HCT116 (cell line): ENCODE results near the gene PPP1R13L. TPM values are rescaled to one million over a fixed set of nuclear protein-coding genes. Genes with fewer than 3 reads are reported as not detected.

ENCODE experiments used
- ATAC-seq: fragments of 200-7000 bp; cut with Tn5 transposase; 2 replicates; pipeline ENCODE4 v1.9.1; 2020; ENCODE audit warnings: mild to moderate bottlenecking, moderate library complexity
- BruUV-seq: library from RNA; stranded (reverse); fragments of 400-500 nt; replicated peaks from 2 replicates; lab custom pipeline; 2021; lab: Mats Ljungman, UMichigan
- CTCF ChIA-PET: fragments of 300-600 bp; sonication (Branson Sonifier 250); formaldehyde crosslinking; loops from one replicate; lab custom pipeline; 2021; ENCODE audit warnings: antibody characterized with exemption; lab: Charles Lee
- POLR2A ChIA-PET: fragments of 300-600, 350-600 bp; sonication (Branson Sonifier 250); formaldehyde crosslinking; loops from one replicate; lab custom pipeline; 2021; ENCODE audit warnings: antibody characterized with exemption; lab: Charles Lee
- RAD21 ChIA-PET, 2 experiments: fragments of 300-600 bp; sonication (Branson Sonifier 250); formaldehyde crosslinking; loops; one replicate each; lab custom pipeline; 2023; ENCODE audit warnings: low total read pairs in 2 of 2; ENCODE audit not compliant: uncharacterized antibody in 2 of 2, unreplicated experiment in 2 of 2, low non-redundant PET in 1 of 2; lab: Charles Lee
- DNase-seq: peaks from one replicate; pipeline ENCODE4 v3.0.0-alpha.2; 2010; ENCODE audit warnings: low read depth, low spot score
- H2AFZ ChIP-seq: fragments of 200-600 bp; shearing (Covaris generic), sonication (generic); 2 replicates; pipeline ENCODE4 v1.6.1; 2017; ENCODE audit warnings: low read depth, mixed run types, mixed read lengths, antibody characterized with exemption, low read length; ENCODE audit not compliant: poor library complexity, severe bottlenecking
- H3K27ac ChIP-seq: 2 replicates; pipeline ENCODE4 v1.5.1; 2012; ENCODE audit warnings: low read depth, low read length
- H3K27me3 ChIP-seq: fragments of 200-600 bp; sonication (generic); 2 replicates; pipeline ENCODE4 v1.6.1; 2016; ENCODE audit warnings: mixed run types, low read length, mixed read lengths; ENCODE audit not compliant: insufficient read depth
- H3K36me3 ChIP-seq, 2 experiments: fragments of 200-500 bp in 1 of 2; fragments of 200-600 bp in 1 of 2; sonication (Bioruptor generic) in 1 of 2; sonication (generic) in 1 of 2; 2 replicates each; pipeline versions ENCODE4 v1.5.1 to v1.6.1; 2014 to 2016; ENCODE audit warnings: low read length in 2 of 2, inconsistent platforms in 1 of 2, mixed read lengths in 1 of 2, mixed run types in 1 of 2; ENCODE audit not compliant: insufficient read depth in 2 of 2, control insufficient read depth in 1 of 2
- H3K4me1 ChIP-seq, 2 experiments: fragments of 200-600 bp in 1 of 2; sonication (generic) in 1 of 2; 2 replicates each; pipeline versions ENCODE4 v1.5.1 to v1.6.1; 2012 to 2017; ENCODE audit warnings: low read length in 2 of 2, inconsistent platforms in 1 of 2, mild to moderate bottlenecking in 1 of 2, mixed read lengths in 1 of 2, mixed run types in 1 of 2, moderate library complexity in 1 of 2; ENCODE audit not compliant: insufficient read depth in 2 of 2, control insufficient read depth in 1 of 2
- H3K4me2 ChIP-seq: fragments of 200-600 bp; sonication (generic); 2 replicates; pipeline ENCODE4 v1.6.1; 2017; ENCODE audit warnings: mixed run types, low read length, mixed read lengths
- H3K4me3 ChIP-seq, 2 experiments: fragments of 200-600 bp in 1 of 2; sonication (generic) in 1 of 2; replicated peaks in 1 of 2; 2 replicates each; pipeline ENCODE4 v1.5.1; 2011 to 2016; ENCODE audit warnings: low read length in 2 of 2, control low read depth in 1 of 2, low read depth in 1 of 2, mild to moderate bottlenecking in 1 of 2, mixed read lengths in 1 of 2, mixed run types in 1 of 2
- H3K79me2 ChIP-seq: fragments of 200-600 bp; sonication (generic); 2 replicates; pipeline ENCODE4 v1.6.1; 2017; ENCODE audit warnings: mild to moderate bottlenecking, mixed run types, low read length, moderate library complexity, mixed read lengths; ENCODE audit not compliant: insufficient read depth
- H3K9ac ChIP-seq: fragments of 200-600 bp; sonication (generic); 2 replicates; pipeline ENCODE4 v1.6.1; 2016; ENCODE audit warnings: low read length, mixed read lengths
- H3K9me2 ChIP-seq: fragments of 200-600 bp; sonication (generic), shearing (Covaris generic); 2 replicates; pipeline ENCODE4 v1.6.1; 2017; ENCODE audit warnings: mixed run types, mild to moderate bottlenecking, moderate library complexity; ENCODE audit not compliant: insufficient read depth
- H3K9me3 ChIP-seq, 2 experiments: fragments of 200-500 bp in 1 of 2; fragments of 200-600 bp in 1 of 2; sonication (Bioruptor generic) in 1 of 2; sonication (generic) in 1 of 2; 2 replicates each; pipeline ENCODE4 v1.6.1; 2014 to 2017; ENCODE audit warnings: low read length in 2 of 2, mixed read lengths in 2 of 2, inconsistent platforms in 1 of 2, low read depth in 1 of 2, mild to moderate bottlenecking in 1 of 2, mixed run types in 1 of 2, moderate library complexity in 1 of 2; ENCODE audit not compliant: control insufficient read depth in 1 of 2, insufficient read depth in 1 of 2
- H4K20me1 ChIP-seq: fragments of 200-600 bp; sonication (generic), shearing (Covaris generic); 2 replicates; pipeline ENCODE4 v1.6.1; 2017; ENCODE audit warnings: mixed run types, mild to moderate bottlenecking, moderate library complexity; ENCODE audit not compliant: insufficient read depth
- CBX3 ChIP-seq: IDR thresholded peaks from 2 replicates; pipeline ENCODE4 v1.6.1; 2012; ENCODE audit warnings: low read depth
- EGR1 ChIP-seq: IDR thresholded peaks from 2 replicates; pipeline ENCODE4 v1.6.1; 2012; ENCODE audit warnings: low read depth
- EZH2phosphoT487 ChIP-seq: fragments of 200-600 bp; IDR thresholded peaks from 2 replicates; pipeline ENCODE4 v1.6.1; 2018; ENCODE audit warnings: antibody characterized with exemption, borderline replicate concordance
- POLR2AphosphoS5 ChIP-seq: IDR thresholded peaks from 2 replicates; pipeline ENCODE4 v1.6.1; 2011; ENCODE audit warnings: mild to moderate bottlenecking, low read depth, low read length, moderate library complexity
- SP1 ChIP-seq: IDR thresholded peaks from 2 replicates; pipeline ENCODE4 v1.6.1; 2012; ENCODE audit warnings: low read depth
- ZNF274 ChIP-seq: fragments of 200-500 bp; sonication (Bioruptor generic); IDR thresholded peaks from 2 replicates; pipeline ENCODE4 v1.6.1; 2014; ENCODE audit warnings: mild to moderate bottlenecking, low read depth, low read length, inconsistent platforms
- intact Hi-C: fragments of 100-400 bp; cut with micrococcal nuclease; formaldehyde crosslinking; loops from 2 replicates; pipeline ENCODE4 v1.10.0; 2022
- total RNA-seq: library from RNA; stranded (reverse); gene quantifications from one replicate; pipeline ENCODE4 v1.2.1, GENCODE V29; 2021; ENCODE audit not compliant: unreplicated experiment
- TF ChIP-seq, protein P1 (sequence below): IDR thresholded peaks from 2 replicates; pipeline ENCODE4 v1.6.1; 2012; ENCODE audit warnings: low read depth

PPP1R13L gene
- total RNA-seq, 1 experiment from 2014 or later = 89.1 TPM

DNA sequence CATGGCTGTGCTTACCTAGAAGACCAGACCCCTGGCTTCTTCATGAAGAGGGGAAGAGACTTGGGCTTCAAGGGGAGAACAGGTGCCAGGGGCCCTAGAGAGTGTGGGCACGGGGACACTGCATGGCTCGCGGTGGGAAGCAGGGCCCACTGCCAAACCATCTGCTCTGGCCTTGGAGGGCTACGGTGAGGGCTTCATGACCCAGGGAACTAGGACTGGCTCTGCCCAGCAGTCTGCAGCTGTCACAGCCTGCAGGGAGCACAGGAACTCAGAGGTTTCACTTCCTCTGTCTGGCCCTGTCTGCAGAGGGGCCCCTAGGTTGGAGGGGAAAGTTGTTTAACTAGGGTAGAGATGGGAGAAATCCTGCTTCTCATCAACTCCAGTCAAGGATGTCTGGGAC is 14.5 kb upstream of the PPP1R13L start:
- Histone ChIP-seq H3K79me2 (peaks cover 39% of the 10 kb centered on the region), H3K36me3 (peaks cover 16 to 31% of the 10 kb centered on the region in 2 experiments; a peak in 3 of 4 replicates), H3K27ac (no peak overlapping the region), H3K9me2 (no peaks in the 10 kb centered on the region), H3K4me1 (peaks cover 16 to 54% of the 10 kb centered on the region in 2 experiments), H4K20me1 (no peaks in the 10 kb centered on the region), H3K9ac (no peak overlapping the region), H3K27me3 (no peaks in the 10 kb centered on the region), H3K4me2 (no peak overlapping the region), H2AFZ (no peak overlapping the region), H3K4me3 (no peak overlapping the region), H3K9me3 (no peaks in the 10 kb centered on the region)
- intact Hi-C loops = no loop called here
- TF ChIP-seq, protein P1, sequence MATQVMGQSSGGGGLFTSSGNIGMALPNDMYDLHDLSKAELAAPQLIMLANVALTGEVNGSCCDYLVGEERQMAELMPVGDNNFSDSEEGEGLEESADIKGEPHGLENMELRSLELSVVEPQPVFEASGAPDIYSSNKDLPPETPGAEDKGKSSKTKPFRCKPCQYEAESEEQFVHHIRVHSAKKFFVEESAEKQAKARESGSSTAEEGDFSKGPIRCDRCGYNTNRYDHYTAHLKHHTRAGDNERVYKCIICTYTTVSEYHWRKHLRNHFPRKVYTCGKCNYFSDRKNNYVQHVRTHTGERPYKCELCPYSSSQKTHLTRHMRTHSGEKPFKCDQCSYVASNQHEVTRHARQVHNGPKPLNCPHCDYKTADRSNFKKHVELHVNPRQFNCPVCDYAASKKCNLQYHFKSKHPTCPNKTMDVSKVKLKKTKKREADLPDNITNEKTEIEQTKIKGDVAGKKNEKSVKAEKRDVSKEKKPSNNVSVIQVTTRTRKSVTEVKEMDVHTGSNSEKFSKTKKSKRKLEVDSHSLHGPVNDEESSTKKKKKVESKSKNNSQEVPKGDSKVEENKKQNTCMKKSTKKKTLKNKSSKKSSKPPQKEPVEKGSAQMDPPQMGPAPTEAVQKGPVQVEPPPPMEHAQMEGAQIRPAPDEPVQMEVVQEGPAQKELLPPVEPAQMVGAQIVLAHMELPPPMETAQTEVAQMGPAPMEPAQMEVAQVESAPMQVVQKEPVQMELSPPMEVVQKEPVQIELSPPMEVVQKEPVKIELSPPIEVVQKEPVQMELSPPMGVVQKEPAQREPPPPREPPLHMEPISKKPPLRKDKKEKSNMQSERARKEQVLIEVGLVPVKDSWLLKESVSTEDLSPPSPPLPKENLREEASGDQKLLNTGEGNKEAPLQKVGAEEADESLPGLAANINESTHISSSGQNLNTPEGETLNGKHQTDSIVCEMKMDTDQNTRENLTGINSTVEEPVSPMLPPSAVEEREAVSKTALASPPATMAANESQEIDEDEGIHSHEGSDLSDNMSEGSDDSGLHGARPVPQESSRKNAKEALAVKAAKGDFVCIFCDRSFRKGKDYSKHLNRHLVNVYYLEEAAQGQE = no peak
- TF ChIP-seq ZNF274 (no peak), EZH2phosphoT487 (no peak), SP1 (no peak), CBX3 (no peak), POLR2AphosphoS5 (no peak)
- POLR2A ChIA-PET = no interaction called here
- ATAC-seq (no peak), DNase-seq (no peak)
- CTCF ChIA-PET = no interaction called here
- BruUV-seq = no TSS peak
- RAD21 ChIA-PET = no interaction called here

DNA sequence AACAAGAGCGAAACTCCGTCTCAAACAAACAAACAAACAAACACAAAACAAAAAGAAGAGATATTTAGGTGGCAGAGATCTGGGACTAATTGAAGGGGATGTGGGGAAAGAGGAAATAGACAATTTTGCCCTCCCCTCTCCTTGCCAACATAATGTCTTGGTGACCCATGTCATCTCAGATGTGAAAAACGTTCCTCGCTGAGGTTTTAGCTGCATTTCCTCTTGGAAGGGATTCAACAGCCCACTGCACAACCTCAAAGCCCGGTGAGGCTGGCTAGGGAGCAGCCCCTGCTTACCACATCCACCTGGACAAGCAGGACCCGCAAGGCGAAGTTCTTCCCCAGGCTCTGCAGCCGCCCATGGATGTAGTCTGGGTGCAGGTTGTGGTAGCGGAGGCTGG is 13.9 kb upstream of the PPP1R13L start:
- Histone ChIP-seq H3K4me1 (peaks cover 13 to 50% of the 10 kb centered on the region in 2 experiments), H3K27ac (no peak overlapping the region), H3K9ac (no peak overlapping the region), H4K20me1 (no peaks in the 10 kb centered on the region), H2AFZ (no peak overlapping the region), H3K4me2 (no peak overlapping the region), H3K36me3 (peaks cover 18 to 34% of the 10 kb centered on the region in 2 experiments; a peak in 3 of 4 replicates), H3K27me3 (no peaks in the 10 kb centered on the region), H3K9me3 (no peaks in the 10 kb centered on the region), H3K4me3 (no peak overlapping the region), H3K9me2 (no peaks in the 10 kb centered on the region), H3K79me2 (peaks cover 41% of the 10 kb centered on the region)
- TF ChIP-seq EGR1 = no peak
- intact Hi-C loops = no loop called here
- CTCF ChIA-PET = no interaction called here
- ATAC-seq (no peak), DNase-seq (no peak)
- POLR2A ChIA-PET = no interaction called here
- BruUV-seq = no TSS peak
- RAD21 ChIA-PET = no interaction called here
